Progenitor cell of endocrine pancreas (in vitro differentiated cells): ENCODE results near the gene NISCH. TPM values are rescaled to one million over a fixed set of nuclear protein-coding genes. Genes with fewer than 3 reads are reported as not detected.

Experiments used
- DNase-seq: peaks from one replicate; pipeline ENCODE4 v3.0.0; 2021; ENCODE audit warnings: low spot score; ENCODE audit not compliant: unreplicated experiment
- H3K27ac Mint-ChIP-seq: 2 replicates; pipeline ENCODE4 v1.8.0; 2021; ENCODE audit warnings: mild to moderate bottlenecking, moderate library complexity, mixed read lengths
- H3K27me3 Mint-ChIP-seq: 2 replicates; pipeline ENCODE4 v1.8.0; 2021; ENCODE audit warnings: mixed read lengths
- H3K36me3 Mint-ChIP-seq: 2 replicates; pipeline ENCODE4 v1.8.0; 2022; ENCODE audit warnings: mixed read lengths; ENCODE audit not compliant: insufficient read depth
- H3K4me1 Mint-ChIP-seq: 2 replicates; pipeline ENCODE4 v1.8.0; 2021; ENCODE audit warnings: low read depth, mixed read lengths
- H3K4me3 Mint-ChIP-seq: 2 replicates; pipeline ENCODE4 v1.8.0; 2021; ENCODE audit warnings: low read depth, mild to moderate bottlenecking, moderate library complexity, mixed read lengths
- H3K9me3 Mint-ChIP-seq: 2 replicates; pipeline ENCODE4 v1.8.0; 2021; ENCODE audit warnings: low read depth, mixed read lengths
- CTCF ChIP-seq: fragments of 200-600 bp; sonication (generic); IDR thresholded peaks from one replicate; pipeline ENCODE4 v1.5.0; 2021; ENCODE audit warnings: antibody characterized with exemption, mild to moderate bottlenecking; ENCODE audit not compliant: unreplicated experiment
- total RNA-seq: library from RNA; stranded (reverse); gene quantifications from 2 replicates; pipeline ENCODE4 v1.2.1, GENCODE V29; 2021

Gene NISCH
- total RNA-seq, 1 donor from 2014 or later, result 214 TPM

GRCh38 chr3:52516509-52517195 is 61.2 kb downstream of the NISCH start:
- Mint-ChIP-seq H3K27me3 (peaks cover 6% of the 10 kb centered on the region), H3K4me1 (peaks cover 3% of the 10 kb centered on the region), H3K27ac (no peak overlapping the region), H3K36me3 (no peaks in the 10 kb centered on the region), H3K4me3 (no peak overlapping the region), H3K9me3 (no peaks in the 10 kb centered on the region)
- no peak for TF ChIP-seq CTCF
- no peak for DNase-seq

GRCh38 chr3:52517796-52518722 is 62.7 kb downstream of the NISCH start:
- no peak overlapping the region for H3K27ac Mint-ChIP-seq
- H3K4me1 Mint-ChIP-seq, result peaks cover 3% of the 10 kb centered on the region
- peaks cover 6% of the 10 kb centered on the region for H3K27me3 Mint-ChIP-seq
- no peak for DNase-seq
- no peaks in the 10 kb centered on the region for H3K9me3 Mint-ChIP-seq
- no peaks in the 10 kb centered on the region for H3K36me3 Mint-ChIP-seq
- TF ChIP-seq CTCF, result no peak
- H3K4me3 Mint-ChIP-seq, result no peak overlapping the region

GRCh38 chr3:52518723-52519444 is 63.5 kb downstream of the NISCH start:
- Mint-ChIP-seq H3K4me1 (peaks cover 3% of the 10 kb centered on the region), H3K36me3 (no peaks in the 10 kb centered on the region), H3K9me3 (no peaks in the 10 kb centered on the region), H3K27ac (no peak overlapping the region), H3K4me3 (no peak overlapping the region), H3K27me3 (peaks cover 6% of the 10 kb centered on the region)
- DNase-seq, result no peak
- no peak for TF ChIP-seq CTCF

GRCh38 chr3:52519445-52520140 is 64.2 kb downstream of the NISCH start:
- Mint-ChIP-seq H3K4me3 (no peak overlapping the region), H3K4me1 (peaks cover 3% of the 10 kb centered on the region), H3K27ac (no peak overlapping the region), H3K27me3 (peaks cover 6% of the 10 kb centered on the region), H3K36me3 (peaks cover 4% of the 10 kb centered on the region), H3K9me3 (no peaks in the 10 kb centered on the region)
- no peak for DNase-seq
- no peak for TF ChIP-seq CTCF
